CD4-positive, CD25-positive, alpha-beta regulatory T cell (primary cell): ENCODE measurements around the gene EMD. TPM values are rescaled to one million over a fixed set of nuclear protein-coding genes. Genes with fewer than 3 reads are reported as not detected.

ENCODE experiments used
- ATAC-seq, 2 donors: fragments of 150-1000 bp; cut with Tn5 transposase; one replicate each; pipeline ENCODE4 v1.10.0; 2021; ENCODE audit warnings: low read depth in 2 of 2, moderate number of reproducible peaks in 2 of 2, moderate library complexity in 1 of 2
- DNase-seq, 3 donors: peaks; one replicate each; pipeline versions ENCODE4 v3.0.0 to v3.0.0-alpha.2; 2012 to 2022; ENCODE audit warnings: mixed read lengths in 1 of 3
- H3K27ac ChIP-seq: one replicate; pipeline ENCODE4 v1.7.0; 2013; ENCODE audit warnings: mild to moderate bottlenecking, low read length; ENCODE audit not compliant: insufficient read depth, poor library complexity, severe bottlenecking
- H3K27me3 ChIP-seq: one replicate; pipeline ENCODE4 v1.7.0; 2013; ENCODE audit warnings: low read length; ENCODE audit not compliant: control insufficient read depth, insufficient read depth
- H3K36me3 ChIP-seq: one replicate; pipeline ENCODE4 v1.7.0; 2013; ENCODE audit warnings: mild to moderate bottlenecking, low read length, moderate library complexity; ENCODE audit not compliant: control insufficient read depth, insufficient read depth
- H3K4me1 ChIP-seq: 2 replicates; pipeline ENCODE4 v1.7.0; 2013; ENCODE audit warnings: mild to moderate bottlenecking, low read length; ENCODE audit not compliant: insufficient read depth, control insufficient read depth, poor library complexity, severe bottlenecking
- H3K4me3 ChIP-seq: one replicate; pipeline ENCODE4 v1.7.0; 2013; ENCODE audit warnings: low read depth, mild to moderate bottlenecking, low read length, moderate library complexity
- H3K9me3 ChIP-seq, 2 experiments: 1 replicate in 1 of 2; 2 replicates in 1 of 2; pipeline ENCODE4 v1.7.0; 2013; ENCODE audit warnings: low read length in 2 of 2, mild to moderate bottlenecking in 1 of 2, moderate library complexity in 1 of 2; ENCODE audit not compliant: control insufficient read depth in 2 of 2
- H3K27ac Mint-ChIP-seq, 3 donors: one replicate each; pipeline ENCODE4 v1.8.0; 2020 to 2022; ENCODE audit warnings: mild to moderate bottlenecking in 3 of 3, mixed read lengths in 3 of 3, moderate library complexity in 2 of 3
- H3K27me3 Mint-ChIP-seq: one replicate; pipeline ENCODE4 v1.8.0; 2022; ENCODE audit warnings: mild to moderate bottlenecking, mixed read lengths
- H3K36me3 Mint-ChIP-seq: one replicate; pipeline ENCODE4 v1.8.0; 2020; ENCODE audit warnings: mixed read lengths
- H3K4me1 Mint-ChIP-seq, 4 donors: one replicate each; pipeline ENCODE4 v1.8.0; 2020 to 2022; ENCODE audit warnings: mixed read lengths in 4 of 4, mild to moderate bottlenecking in 1 of 4
- H3K4me3 Mint-ChIP-seq, 4 donors: one replicate each; pipeline ENCODE4 v1.8.0; 2020 to 2022; ENCODE audit warnings: mild to moderate bottlenecking in 4 of 4, mixed read lengths in 4 of 4, moderate library complexity in 3 of 4
- H3K9me3 Mint-ChIP-seq, 7 donors: one replicate each; pipeline ENCODE4 v1.8.0; 2020 to 2022; ENCODE audit warnings: mixed read lengths in 7 of 7, mild to moderate bottlenecking in 3 of 7, moderate library complexity in 2 of 7
- polyA plus RNA-seq, 4 donors: library from polyadenylated mRNA; unstranded; fragments of 300-500 nt; fragmentation: Illumina TruSeq; gene quantifications; one replicate each; pipeline ENCODE4 v1.2.3, GENCODE V29; 2021
- total RNA-seq: library from RNA; stranded (reverse); gene quantifications from one replicate; pipeline ENCODE4 v1.2.3, GENCODE V29; 2022

The EMD gene
- total and polyA plus RNA-seq, 5 donors from 2014 or later, result 31.8 to 133 (median 37.3) TPM

GRCh38 chrX:154356596-154356995 is 22.5 kb upstream of the EMD start:
- Mint-ChIP-seq H3K36me3 (peaks cover 6% of the 10 kb centered on the region), H3K27ac (peak overlapping the region in 1 of 3 donors; percentile 56), H3K4me3 (no peak overlapping the region), H3K4me1 (peaks cover 0 to 54% (median 3%) of the 10 kb centered on the region in 4 donors), H3K27me3 (no peaks in the 10 kb centered on the region), H3K9me3 (peaks cover 0 to 4% (median 0%) of the 10 kb centered on the region in 7 donors)
- no peak for DNase-seq
- no peak overlapping the region for H3K27ac ChIP-seq
- H3K4me1 ChIP-seq, result peaks cover 88% of the 10 kb centered on the region
- H3K27me3 ChIP-seq, result no peaks in the 10 kb centered on the region
- peaks cover 60% of the 10 kb centered on the region for H3K36me3 ChIP-seq
- H3K4me3 ChIP-seq, result no peak overlapping the region
- H3K9me3 ChIP-seq, result no peaks in the 10 kb centered on the region
- ATAC-seq, result no peak

GRCh38 chrX:154357205-154357604 is 21.9 kb upstream of the EMD start:
- peaks cover 0 to 48% (median 2%) of the 10 kb centered on the region in 4 donors for H3K4me1 Mint-ChIP-seq

GRCh38 chrX:154358011-154358410 is 21.1 kb upstream of the EMD start:
- H3K9me3 Mint-ChIP-seq, result peaks cover 0 to 6% (median 0%) of the 10 kb centered on the region in 7 donors
- peaks cover 0 to 45% (median 2%) of the 10 kb centered on the region in 4 donors for H3K4me1 Mint-ChIP-seq
- no peaks in the 10 kb centered on the region for H3K27me3 Mint-ChIP-seq
- H3K4me3 ChIP-seq, result no peak overlapping the region
- H3K27ac Mint-ChIP-seq, result no peak overlapping the region
- peak overlapping the region; percentile 14 for H3K27ac ChIP-seq
- H3K36me3 Mint-ChIP-seq, result peaks cover 6% of the 10 kb centered on the region
- H3K4me1 ChIP-seq, result peaks cover 84% of the 10 kb centered on the region
- H3K27me3 ChIP-seq, result no peaks in the 10 kb centered on the region
- DNase-seq (no peak), ATAC-seq (no peak)
- no peaks in the 10 kb centered on the region for H3K9me3 ChIP-seq
- H3K4me3 Mint-ChIP-seq, result no peak overlapping the region
- peaks cover 68% of the 10 kb centered on the region for H3K36me3 ChIP-seq

More at GRCh38 chrX:154357205-154357604, 21.9 kb upstream of the EMD start:
- peaks cover 66% of the 10 kb centered on the region for H3K36me3 ChIP-seq
- no peak overlapping the region for H3K4me3 ChIP-seq
- H3K9me3 ChIP-seq, result no peaks in the 10 kb centered on the region
- peaks cover 87% of the 10 kb centered on the region for H3K4me1 ChIP-seq
- H3K27me3 Mint-ChIP-seq, result no peaks in the 10 kb centered on the region
- H3K36me3 Mint-ChIP-seq, result peaks cover 6% of the 10 kb centered on the region
- H3K9me3 Mint-ChIP-seq, result peaks cover 0 to 4% (median 0%) of the 10 kb centered on the region in 7 donors
- H3K27ac ChIP-seq, result peak overlapping the region; percentile 33
- peak overlapping the region in 1 of 4 donors; percentile 63 for H3K4me3 Mint-ChIP-seq
- DNase-seq (no peak), ATAC-seq (no peak)
- no peaks in the 10 kb centered on the region for H3K27me3 ChIP-seq
- H3K27ac Mint-ChIP-seq, result no peak overlapping the region

- no peak overlapping the region for H3K27ac ChIP-seq
- peak overlapping the region in 1 of 3 donors; percentile 77 for H3K27ac Mint-ChIP-seq
- H3K9me3 ChIP-seq, result no peaks in the 10 kb centered on the region
- peaks cover 0 to 6% (median 0%) of the 10 kb centered on the region in 7 donors for H3K9me3 Mint-ChIP-seq
- H3K4me1 Mint-ChIP-seq, result peaks cover 0 to 37% (median 2%) of the 10 kb centered on the region in 4 donors
- ATAC-seq (no peak), DNase-seq (no peak)
- H3K4me3 ChIP-seq, result no peak overlapping the region
- H3K4me1 ChIP-seq, result peaks cover 76% of the 10 kb centered on the region
- H3K36me3 Mint-ChIP-seq, result peaks cover 6% of the 10 kb centered on the region
- H3K36me3 ChIP-seq, result peaks cover 67% of the 10 kb centered on the region
- no peaks in the 10 kb centered on the region for H3K27me3 Mint-ChIP-seq
- no peaks in the 10 kb centered on the region for H3K27me3 ChIP-seq
- H3K4me3 Mint-ChIP-seq, result peak overlapping the region in 1 of 4 donors; percentile 22
Measured at GRCh38 chrX:154358829-154359228, 20.3 kb upstream of the EMD start.

GRCh38 chrX:154359362-154360154 is 19.5 kb upstream of the EMD start:
- Mint-ChIP-seq H3K9me3 (peaks cover 0 to 6% (median 0%) of the 10 kb centered on the region in 7 donors), H3K27ac (no peak overlapping the region), H3K27me3 (no peaks in the 10 kb centered on the region), H3K36me3 (peaks cover 6% of the 10 kb centered on the region), H3K4me3 (peak overlapping the region in 2 of 4 donors; percentile 22 to 32), H3K4me1 (peaks cover 0 to 33% (median 2%) of the 10 kb centered on the region in 4 donors)
- Histone ChIP-seq H3K27ac (peak overlapping the region; percentile 5), H3K4me1 (peaks cover 68% of the 10 kb centered on the region), H3K36me3 (peaks cover 72% of the 10 kb centered on the region), H3K9me3 (no peaks in the 10 kb centered on the region), H3K27me3 (no peaks in the 10 kb centered on the region), H3K4me3 (no peak overlapping the region)
- DNase-seq (no peak), ATAC-seq (no peak)

- peaks cover 62% of the 10 kb centered on the region for H3K4me1 ChIP-seq
Measured at GRCh38 chrX:154360155-154360713, 18.9 kb upstream of the EMD start.

DNA sequence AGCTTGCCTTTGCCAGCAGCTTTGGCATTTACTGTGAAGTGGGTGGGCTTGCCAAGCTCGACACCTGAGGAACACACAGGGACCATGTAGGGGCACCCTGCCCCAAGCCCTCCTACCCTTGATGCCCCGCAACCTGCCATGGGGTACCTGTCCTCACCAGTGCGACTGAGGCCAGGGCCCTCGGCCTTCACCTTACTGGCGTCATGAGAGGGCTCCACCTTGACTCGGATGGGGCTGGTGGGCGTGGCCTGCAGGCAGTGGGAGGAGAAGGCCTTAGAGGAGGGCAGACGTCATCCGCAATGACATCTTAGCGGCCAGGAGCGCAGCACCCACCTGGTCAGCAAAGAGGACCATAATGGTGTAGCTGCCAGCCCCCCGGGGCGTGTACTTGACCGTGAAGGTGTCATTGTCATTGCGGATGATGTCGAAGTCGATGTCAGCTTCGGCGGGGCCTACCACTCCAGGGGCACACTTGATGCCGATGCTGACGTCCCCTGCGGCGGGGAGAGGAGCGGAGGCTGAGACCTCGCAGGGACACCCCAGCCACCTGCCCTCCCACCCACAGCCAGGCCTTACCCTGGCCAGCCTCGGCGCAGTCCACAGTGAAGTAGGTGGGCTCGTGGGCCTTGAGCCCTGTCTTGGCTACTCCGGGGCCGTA is 16.9 kb upstream of the EMD start:
- peaks cover 85% of the 10 kb centered on the region for H3K36me3 ChIP-seq
- H3K27ac ChIP-seq, result peak overlapping the region; percentile 57
- H3K9me3 Mint-ChIP-seq, result peaks cover 0 to 6% (median 0%) of the 10 kb centered on the region in 7 donors
- no peaks in the 10 kb centered on the region for H3K9me3 ChIP-seq
- H3K4me3 Mint-ChIP-seq, result peak overlapping the region in 1 of 4 donors; percentile 80
- H3K4me3 ChIP-seq, result no peak overlapping the region
- H3K36me3 Mint-ChIP-seq, result peaks cover 6% of the 10 kb centered on the region
- no peaks in the 10 kb centered on the region for H3K27me3 ChIP-seq
- H3K4me1 ChIP-seq, result peaks cover 56% of the 10 kb centered on the region
- peaks cover 0 to 35% (median 0%) of the 10 kb centered on the region in 4 donors for H3K4me1 Mint-ChIP-seq
- H3K27me3 Mint-ChIP-seq, result no peaks in the 10 kb centered on the region
- H3K27ac Mint-ChIP-seq, result no peak overlapping the region
- ATAC-seq, result no peak
- DNase-seq, result no peak

More at GRCh38 chrX:154360155-154360713, 18.9 kb upstream of the EMD start:
- Mint-ChIP-seq H3K9me3 (peaks cover 0 to 6% (median 0%) of the 10 kb centered on the region in 7 donors), H3K36me3 (peaks cover 6% of the 10 kb centered on the region), H3K4me1 (peaks cover 0 to 36% (median 2%) of the 10 kb centered on the region in 4 donors), H3K27ac (peak overlapping the region in 1 of 3 donors; percentile 77), H3K27me3 (no peaks in the 10 kb centered on the region), H3K4me3 (peak overlapping the region in 2 of 4 donors; percentile 32 to 52)
- H3K27me3 ChIP-seq, result no peaks in the 10 kb centered on the region
- no peak for DNase-seq
- no peak overlapping the region for H3K4me3 ChIP-seq
- no peaks in the 10 kb centered on the region for H3K9me3 ChIP-seq
- peak overlapping the region; percentile 5 for H3K27ac ChIP-seq
- no peak for ATAC-seq
- peaks cover 74% of the 10 kb centered on the region for H3K36me3 ChIP-seq
